NCI-H510A treated with DMSO at 0.1 percent for 48 hours (cell line): ENCODE measurements around the gene ARHGAP29.

Source experiments
- DNase-seq: peaks from one replicate; lab custom pipeline; 2025; lab: John Stamatoyannopoulos, UW

The ARHGAP29 gene

GRCh38 chr1:94124538-94124937 is 112.8 kb downstream of the ARHGAP29 start:
- no peak for DNase-seq

- DNase-seq = no peak
Observed at GRCh38 chr1:94122201-94122970, 115.0 kb downstream of the ARHGAP29 start.
